Spleen (tissue), 7 donors: ENCODE results near the gene ADAMTSL1.

Experiments
- POLR2A ChIP-seq, 3 donors: fragments of 450-650 bp; IDR thresholded peaks; one replicate each; pipeline ENCODE4 v1.5.1; 2017; ENCODE audit warnings: antibody characterized with exemption in 3 of 3, mild to moderate bottlenecking in 1 of 3
- POLR2AphosphoS5 ChIP-seq, 3 donors: sonication (generic); formaldehyde crosslinking; IDR thresholded peaks; one replicate each; pipeline ENCODE4 v1.5.1; 2017; ENCODE audit warnings: antibody characterized with exemption in 3 of 3
- TF ChIP-seq, protein P1 (sequence below), 11 experiments: fragments of 200-600 bp in 7 of 11; fragments of 450-650 bp in 4 of 11; sonication (generic) in 4 of 11; IDR thresholded peaks in 8 of 11; conservative IDR thresholded peaks in 3 of 11; 1 replicate in 7 of 11; 2 replicates in 4 of 11; pipeline versions ENCODE4 v1.4.0 to v1.8.0; 2016 to 2021; ENCODE audit warnings: antibody characterized with exemption in 11 of 11, inconsistent platforms in 4 of 11, mild to moderate bottlenecking in 1 of 11
- donor health status: DM: no; HTN: no; CAD: no; lungs with moderate emphysema.
- donor health status: DM: no; HTN: no; CAD: no.
- donor health status: DM: no; HTN: no; CAD: no.

DNA sequence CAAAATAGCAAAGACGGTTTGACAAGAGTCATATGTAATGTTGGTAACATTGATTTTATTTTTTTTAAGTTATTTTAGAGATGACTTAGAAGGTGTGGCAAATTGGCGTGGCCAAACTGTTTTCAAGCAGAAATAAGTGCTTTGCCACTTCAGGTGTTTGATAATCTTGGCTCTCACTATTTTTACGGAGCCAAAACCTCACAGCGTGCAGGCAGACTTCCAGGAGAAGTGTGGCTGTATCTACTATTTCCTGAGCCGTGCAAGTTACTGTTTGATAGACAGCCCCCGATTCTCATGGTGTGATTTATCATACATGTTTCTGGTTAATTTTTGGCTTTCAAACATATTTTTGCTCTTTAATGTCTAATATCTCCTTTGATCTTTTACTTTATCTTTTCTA is 269.5 kb downstream of the ADAMTSL1 start:
- TF ChIP-seq, protein P1, sequence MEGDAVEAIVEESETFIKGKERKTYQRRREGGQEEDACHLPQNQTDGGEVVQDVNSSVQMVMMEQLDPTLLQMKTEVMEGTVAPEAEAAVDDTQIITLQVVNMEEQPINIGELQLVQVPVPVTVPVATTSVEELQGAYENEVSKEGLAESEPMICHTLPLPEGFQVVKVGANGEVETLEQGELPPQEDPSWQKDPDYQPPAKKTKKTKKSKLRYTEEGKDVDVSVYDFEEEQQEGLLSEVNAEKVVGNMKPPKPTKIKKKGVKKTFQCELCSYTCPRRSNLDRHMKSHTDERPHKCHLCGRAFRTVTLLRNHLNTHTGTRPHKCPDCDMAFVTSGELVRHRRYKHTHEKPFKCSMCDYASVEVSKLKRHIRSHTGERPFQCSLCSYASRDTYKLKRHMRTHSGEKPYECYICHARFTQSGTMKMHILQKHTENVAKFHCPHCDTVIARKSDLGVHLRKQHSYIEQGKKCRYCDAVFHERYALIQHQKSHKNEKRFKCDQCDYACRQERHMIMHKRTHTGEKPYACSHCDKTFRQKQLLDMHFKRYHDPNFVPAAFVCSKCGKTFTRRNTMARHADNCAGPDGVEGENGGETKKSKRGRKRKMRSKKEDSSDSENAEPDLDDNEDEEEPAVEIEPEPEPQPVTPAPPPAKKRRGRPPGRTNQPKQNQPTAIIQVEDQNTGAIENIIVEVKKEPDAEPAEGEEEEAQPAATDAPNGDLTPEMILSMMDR (IDR thresholded peaks at IDR 0.05 in 8 of 11, conservative IDR thresholded peaks at IDR 0.05 in 3 of 11), result no peak
- TF ChIP-seq POLR2AphosphoS5 (IDR thresholded peaks at IDR 0.05), result no peak
- TF ChIP-seq POLR2A (IDR thresholded peaks at IDR 0.05), result no peak
